ENCODE measurements around the gene ZNF521. TPM values are rescaled to one million over a fixed set of nuclear protein-coding genes. Genes with fewer than 3 reads are reported as not detected.

Gene ZNF521
- total RNA-seq, 2 donors from 2014 or later = 12.7 to 41.5 TPM

- no peak overlapping the region for H3K27ac ChIP-seq
- no peaks in the 10 kb centered on the region for H3K9me3 ChIP-seq
- no peaks in the 10 kb centered on the region for H3K4me1 ChIP-seq (replicated peaks)
- H3K36me3 ChIP-seq = no peaks in the 10 kb centered on the region
- no peak for DNase-seq (ENCODE audit: low spot score)
- intact Hi-C loops (cut with DNase I) = loop anchor here (10.0 kb wide), 1 partner anchor 57 kb away; no protein-coding TSS in a partner anchor
- H3K27me3 ChIP-seq (replicated peaks; ENCODE audit: insufficient read depth) = no peaks in the 10 kb centered on the region
- no peak for TF ChIP-seq POLR2AphosphoS5 (IDR thresholded peaks at IDR 0.05)
- no peak for TF ChIP-seq POLR2A (IDR thresholded peaks at IDR 0.05)
- TF ChIP-seq, protein P1, sequence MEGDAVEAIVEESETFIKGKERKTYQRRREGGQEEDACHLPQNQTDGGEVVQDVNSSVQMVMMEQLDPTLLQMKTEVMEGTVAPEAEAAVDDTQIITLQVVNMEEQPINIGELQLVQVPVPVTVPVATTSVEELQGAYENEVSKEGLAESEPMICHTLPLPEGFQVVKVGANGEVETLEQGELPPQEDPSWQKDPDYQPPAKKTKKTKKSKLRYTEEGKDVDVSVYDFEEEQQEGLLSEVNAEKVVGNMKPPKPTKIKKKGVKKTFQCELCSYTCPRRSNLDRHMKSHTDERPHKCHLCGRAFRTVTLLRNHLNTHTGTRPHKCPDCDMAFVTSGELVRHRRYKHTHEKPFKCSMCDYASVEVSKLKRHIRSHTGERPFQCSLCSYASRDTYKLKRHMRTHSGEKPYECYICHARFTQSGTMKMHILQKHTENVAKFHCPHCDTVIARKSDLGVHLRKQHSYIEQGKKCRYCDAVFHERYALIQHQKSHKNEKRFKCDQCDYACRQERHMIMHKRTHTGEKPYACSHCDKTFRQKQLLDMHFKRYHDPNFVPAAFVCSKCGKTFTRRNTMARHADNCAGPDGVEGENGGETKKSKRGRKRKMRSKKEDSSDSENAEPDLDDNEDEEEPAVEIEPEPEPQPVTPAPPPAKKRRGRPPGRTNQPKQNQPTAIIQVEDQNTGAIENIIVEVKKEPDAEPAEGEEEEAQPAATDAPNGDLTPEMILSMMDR (IDR thresholded peaks at IDR 0.05) = no peak
- WGBS = 80% methylated on average over 2 of the region's 2 CpGs
- H3K4me3 ChIP-seq = no peak overlapping the region
Observed at GRCh38 chr18:25341831-25342230, 10.1 kb downstream of the ZNF521 start.

DNA sequence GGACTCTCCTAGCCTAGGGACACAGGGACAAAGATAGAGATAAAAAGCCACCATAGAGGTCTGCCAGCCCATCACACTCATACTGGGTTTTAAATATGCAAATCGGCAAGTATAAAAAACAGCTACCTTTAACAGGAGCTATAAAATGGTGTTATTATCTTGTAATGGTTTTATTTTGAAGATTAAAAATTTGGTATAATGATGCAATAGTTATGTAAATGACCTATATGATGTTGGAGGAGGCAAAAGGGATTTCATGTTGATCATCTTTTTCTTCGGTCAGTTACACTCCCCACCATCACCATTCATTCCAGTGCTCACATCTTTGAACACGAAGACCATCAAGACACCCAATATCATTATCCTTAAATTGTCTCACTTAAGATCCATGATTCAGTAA, 11.2 kb downstream of the ZNF521 start:
- WGBS = 61% methylated on average over 3 of the region's 3 CpGs
- DNase-seq (ENCODE audit: low spot score) = no peak
- TF ChIP-seq, protein P1 (IDR thresholded peaks at IDR 0.05) = no peak
- TF ChIP-seq POLR2AphosphoS5 (IDR thresholded peaks at IDR 0.05) = no peak
- no peak for TF ChIP-seq POLR2A (IDR thresholded peaks at IDR 0.05)
- Histone ChIP-seq H3K4me3 (no peak overlapping the region), H3K4me1 (replicated peaks) (no peaks in the 10 kb centered on the region), H3K27me3 (replicated peaks; ENCODE audit: insufficient read depth) (no peaks in the 10 kb centered on the region), H3K27ac (no peak overlapping the region), H3K36me3 (no peaks in the 10 kb centered on the region), H3K9me3 (no peaks in the 10 kb centered on the region)
- intact Hi-C loops (cut with DNase I) = loop anchor here (10.0 kb wide), 1 partner anchor 56 kb away; no protein-coding TSS in a partner anchor

- TF ChIP-seq POLR2AphosphoS5 (IDR thresholded peaks at IDR 0.05) (no peak), POLR2A (IDR thresholded peaks at IDR 0.05) (no peak)
- TF ChIP-seq, protein P1 (IDR thresholded peaks at IDR 0.05) = no peak
- no peak for DNase-seq (ENCODE audit: low spot score)
- H3K27ac ChIP-seq = no peak overlapping the region
- 93% methylated on average over 6 of the region's 6 CpGs for WGBS
- H3K4me3 ChIP-seq = no peak overlapping the region
- no peaks in the 10 kb centered on the region for H3K4me1 ChIP-seq (replicated peaks)
- H3K36me3 ChIP-seq = no peaks in the 10 kb centered on the region
- intact Hi-C loops (cut with DNase I) = no loop called here
- no peaks in the 10 kb centered on the region for H3K27me3 ChIP-seq (replicated peaks; ENCODE audit: insufficient read depth)
- H3K9me3 ChIP-seq = no peaks in the 10 kb centered on the region
Observed at GRCh38 chr18:25335676-25336075, 16.3 kb downstream of the ZNF521 start.

DNA sequence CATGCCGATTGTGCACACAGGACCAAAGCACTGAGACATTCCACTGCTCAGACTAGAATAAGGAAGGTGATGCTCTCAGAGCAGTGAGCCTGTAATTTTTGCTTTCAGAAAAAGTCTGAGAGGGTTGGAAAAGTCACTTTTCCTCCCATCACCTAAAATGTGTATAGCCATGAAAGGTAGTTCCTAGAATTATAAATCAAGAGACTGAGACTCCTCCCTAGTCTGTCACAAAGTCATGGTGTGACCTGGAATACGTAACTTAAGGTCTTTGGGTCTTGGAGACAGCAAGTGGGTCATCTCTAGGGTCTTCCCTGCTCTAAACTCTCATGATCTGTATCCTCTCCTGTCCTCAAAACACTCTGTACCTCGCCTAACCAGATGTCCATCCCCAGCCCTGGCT, 16.9 kb downstream of the ZNF521 start:
- no peaks in the 10 kb centered on the region for H3K27me3 ChIP-seq (replicated peaks; ENCODE audit: insufficient read depth)
- intact Hi-C loops (cut with DNase I) = no loop called here
- TF ChIP-seq, protein P1 (IDR thresholded peaks at IDR 0.05) = no peak
- no peak overlapping the region for H3K27ac ChIP-seq
- DNase-seq (ENCODE audit: low spot score) = no peak
- no peaks in the 10 kb centered on the region for H3K36me3 ChIP-seq
- H3K4me1 ChIP-seq (replicated peaks) = no peaks in the 10 kb centered on the region
- no peaks in the 10 kb centered on the region for H3K9me3 ChIP-seq
- 94% methylated on average over 3 of the region's 3 CpGs for WGBS
- H3K4me3 ChIP-seq = no peak overlapping the region

DNA sequence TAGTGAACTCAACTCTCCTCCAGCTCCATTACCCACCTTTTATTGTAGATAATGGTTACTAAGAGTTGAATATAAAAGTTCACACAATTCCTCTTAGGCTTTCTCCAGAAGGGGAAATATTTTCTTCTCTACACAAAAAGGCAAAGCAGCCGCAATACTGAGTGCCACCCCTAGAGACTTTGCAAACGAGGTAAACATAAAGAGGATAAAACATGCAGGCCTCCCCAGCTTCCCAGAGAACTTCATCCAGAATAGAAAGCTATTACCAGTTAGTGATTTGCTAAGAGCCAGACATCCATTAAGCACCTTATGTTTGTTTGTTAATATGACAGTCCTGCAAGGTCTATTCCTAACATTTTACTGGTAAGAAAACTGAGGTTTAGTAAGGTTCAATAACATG, 17.4 kb downstream of the ZNF521 start:
- Histone ChIP-seq H3K36me3 (no peaks in the 10 kb centered on the region), H3K27ac (no peak overlapping the region), H3K27me3 (replicated peaks; ENCODE audit: insufficient read depth) (no peaks in the 10 kb centered on the region), H3K9me3 (no peaks in the 10 kb centered on the region), H3K4me1 (replicated peaks) (no peaks in the 10 kb centered on the region), H3K4me3 (no peak overlapping the region)
- TF ChIP-seq POLR2AphosphoS5 (IDR thresholded peaks at IDR 0.05) = no peak
- TF ChIP-seq, protein P1 (IDR thresholded peaks at IDR 0.05) = peak in 1 of 4 experiments; percentile 9
- intact Hi-C loops (cut with DNase I) = no loop called here
- no peak for DNase-seq (ENCODE audit: low spot score)
- 98% methylated on average over 2 of the region's 2 CpGs for WGBS
